DMS53 (cell line): ENCODE results near the gene ATP1B2.
"Not testable (repeated sequence)": the region's sequence is repeated elsewhere in the genome, so short reads cannot be mapped to it uniquely, and the experiment has no call there.

Source experiments
- DNase-seq: peaks from one replicate; lab custom pipeline; 2025; lab: John Stamatoyannopoulos, UW

Gene ATP1B2, protein sequence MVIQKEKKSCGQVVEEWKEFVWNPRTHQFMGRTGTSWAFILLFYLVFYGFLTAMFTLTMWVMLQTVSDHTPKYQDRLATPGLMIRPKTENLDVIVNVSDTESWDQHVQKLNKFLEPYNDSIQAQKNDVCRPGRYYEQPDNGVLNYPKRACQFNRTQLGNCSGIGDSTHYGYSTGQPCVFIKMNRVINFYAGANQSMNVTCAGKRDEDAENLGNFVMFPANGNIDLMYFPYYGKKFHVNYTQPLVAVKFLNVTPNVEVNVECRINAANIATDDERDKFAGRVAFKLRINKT

DNA sequence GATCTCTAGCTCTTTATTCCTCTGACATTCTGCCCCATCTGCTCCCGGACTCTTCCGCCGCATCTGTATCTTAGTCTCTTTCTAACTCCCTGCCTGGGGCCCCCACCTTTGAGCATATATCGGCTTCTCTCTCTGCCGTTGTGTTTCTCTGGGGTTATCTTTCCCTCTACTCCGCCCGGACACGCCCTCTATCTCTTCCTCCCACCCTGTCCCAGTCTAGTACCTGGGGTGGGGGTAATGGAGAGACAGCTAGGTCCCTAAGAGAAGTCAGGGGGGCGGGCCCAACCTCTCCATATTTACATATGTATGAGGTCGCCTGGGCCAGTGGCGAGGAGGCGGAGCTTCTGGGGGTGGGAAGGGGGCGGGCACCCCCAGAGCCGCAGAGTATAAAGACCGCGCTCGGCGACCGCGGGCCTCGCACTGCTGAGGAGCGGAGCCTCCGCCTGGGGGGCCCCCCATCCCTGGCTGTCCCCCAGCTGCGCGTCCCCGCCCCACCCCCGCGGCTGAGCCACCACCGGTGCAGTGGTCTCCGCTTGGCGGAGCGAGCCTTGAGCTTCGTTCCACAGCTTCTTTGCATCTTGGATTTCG, at the start of gene ATP1B2:
Gene ATP1B2 (plus strand): TSS at position 418 of the 588 bp plus-strand sequence. CDS start 593 bp downstream, outside the sequence.
- peak; percentile 96 for DNase-seq

DNA sequence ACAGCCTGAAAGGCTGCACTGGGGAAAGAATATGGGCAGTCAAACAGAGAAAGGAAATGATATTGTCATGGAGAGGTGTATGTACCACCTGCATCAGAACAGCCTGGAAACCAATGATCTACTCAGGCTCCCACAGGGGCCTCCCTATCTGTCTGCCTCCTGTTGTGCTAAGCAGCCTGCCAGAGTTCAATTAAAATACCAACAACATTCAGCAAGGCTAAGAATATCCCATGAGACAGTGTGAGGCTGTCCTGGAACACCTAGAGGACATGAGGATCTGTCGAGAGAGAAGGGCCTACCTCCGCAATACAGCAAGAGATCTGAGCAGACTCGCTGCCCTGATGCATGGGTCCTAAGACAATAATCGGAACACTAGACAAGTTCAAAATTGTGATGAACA, 44.4 kb upstream of the ATP1B2 start:
- no peak for DNase-seq

DNA sequence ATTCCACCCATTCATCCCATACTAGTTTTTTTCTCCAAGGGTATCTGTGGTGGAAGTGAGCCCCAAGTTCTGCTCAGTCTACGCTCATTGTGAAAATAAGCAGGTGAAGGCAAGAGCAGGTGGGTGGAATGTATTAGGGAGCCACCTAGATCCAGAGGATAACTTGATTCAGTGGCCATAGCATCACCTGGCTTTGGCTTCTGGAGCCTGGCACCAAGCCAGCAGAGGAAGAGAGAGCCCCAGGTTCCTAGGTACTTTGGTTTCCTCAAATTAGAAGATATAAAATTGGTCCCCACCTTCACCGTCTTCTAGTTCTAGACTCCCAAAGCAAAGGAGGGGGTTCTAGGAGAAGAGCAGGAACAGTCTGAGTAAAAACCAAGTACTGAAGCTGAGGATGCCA, 40.1 kb upstream of the ATP1B2 start:
- DNase-seq, result no peak

DNA sequence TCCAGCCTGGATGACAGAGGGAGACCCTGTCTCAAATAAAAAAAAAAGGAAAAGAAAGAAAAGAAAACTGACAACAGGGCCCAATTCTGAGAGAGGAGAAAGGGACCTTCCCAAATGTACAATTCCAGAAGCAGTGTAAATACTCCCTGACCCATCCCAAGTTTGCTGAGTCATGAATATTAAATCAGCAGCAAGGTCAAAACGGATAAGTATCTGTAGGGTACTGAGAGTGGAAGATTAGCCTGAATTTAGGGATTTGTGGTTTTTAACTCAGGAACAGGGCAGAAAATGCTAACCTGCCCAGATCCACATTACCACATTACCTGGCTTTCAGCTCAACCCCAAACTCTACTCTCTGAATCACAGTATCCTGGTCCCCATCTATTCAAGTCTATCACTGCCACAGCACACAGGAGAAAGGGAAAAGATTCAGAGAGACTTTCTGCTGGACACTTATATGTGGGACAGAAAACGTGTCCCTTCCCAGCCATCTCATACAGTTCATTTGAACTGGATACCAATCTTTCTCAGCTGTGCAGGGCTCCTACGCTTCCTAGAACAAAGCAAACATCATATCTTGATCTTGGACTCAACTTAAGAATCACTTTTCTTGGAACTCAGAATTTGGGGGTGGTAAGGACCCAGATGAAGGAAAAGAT, 39.0 kb upstream of the ATP1B2 start:
- no peak for DNase-seq

DNA sequence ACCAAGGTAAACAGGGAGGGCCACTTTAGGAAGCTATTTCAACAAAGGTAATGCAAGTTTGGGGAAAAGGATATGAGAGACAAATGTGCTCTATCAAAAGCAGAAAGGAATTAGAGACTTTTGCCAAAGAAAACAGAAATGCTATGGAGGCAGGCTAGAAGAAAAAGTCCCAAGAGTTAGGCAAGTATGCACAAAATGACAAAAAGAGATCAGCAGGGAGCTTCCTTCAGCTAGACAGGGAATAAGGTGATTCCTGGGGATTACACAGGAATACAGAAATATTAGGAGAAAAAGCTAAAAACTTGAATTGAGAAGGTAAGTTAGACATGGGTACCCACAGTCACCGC, 38.5 kb upstream of the ATP1B2 start:
- DNase-seq, result no peak

DNA sequence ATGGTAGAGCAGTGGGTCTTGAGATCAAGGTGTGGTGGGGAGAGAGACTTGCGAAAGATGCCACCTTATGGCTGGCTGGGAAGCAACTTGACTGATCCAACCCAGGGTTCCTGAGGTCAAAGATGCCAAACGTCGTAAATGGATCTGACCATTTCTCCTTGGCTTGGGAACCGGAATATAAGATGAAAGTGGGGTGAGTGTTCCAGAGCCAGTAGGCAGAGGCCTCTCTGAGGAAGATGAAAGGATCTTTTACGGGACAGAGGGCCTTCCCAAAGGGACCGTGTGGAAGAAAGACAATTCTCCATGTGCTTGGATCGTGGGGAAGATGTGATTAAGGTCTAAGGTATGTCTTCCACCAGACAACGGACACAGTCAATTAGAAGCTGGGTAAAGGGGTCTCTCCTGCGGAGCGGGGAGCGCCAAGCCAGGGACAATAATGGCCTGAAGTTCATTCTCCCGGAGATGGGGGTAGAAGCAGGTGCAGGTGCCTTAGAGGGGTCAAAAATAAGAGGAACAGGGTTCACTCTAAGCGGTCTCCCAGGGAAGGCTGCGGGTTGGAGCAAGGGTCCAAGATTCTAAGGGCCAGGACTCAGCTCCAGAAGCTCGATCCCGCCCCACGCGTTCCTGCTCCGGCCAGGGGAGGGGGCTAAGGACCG, 36.8 kb upstream of the ATP1B2 start:
- no peak for DNase-seq

DNA sequence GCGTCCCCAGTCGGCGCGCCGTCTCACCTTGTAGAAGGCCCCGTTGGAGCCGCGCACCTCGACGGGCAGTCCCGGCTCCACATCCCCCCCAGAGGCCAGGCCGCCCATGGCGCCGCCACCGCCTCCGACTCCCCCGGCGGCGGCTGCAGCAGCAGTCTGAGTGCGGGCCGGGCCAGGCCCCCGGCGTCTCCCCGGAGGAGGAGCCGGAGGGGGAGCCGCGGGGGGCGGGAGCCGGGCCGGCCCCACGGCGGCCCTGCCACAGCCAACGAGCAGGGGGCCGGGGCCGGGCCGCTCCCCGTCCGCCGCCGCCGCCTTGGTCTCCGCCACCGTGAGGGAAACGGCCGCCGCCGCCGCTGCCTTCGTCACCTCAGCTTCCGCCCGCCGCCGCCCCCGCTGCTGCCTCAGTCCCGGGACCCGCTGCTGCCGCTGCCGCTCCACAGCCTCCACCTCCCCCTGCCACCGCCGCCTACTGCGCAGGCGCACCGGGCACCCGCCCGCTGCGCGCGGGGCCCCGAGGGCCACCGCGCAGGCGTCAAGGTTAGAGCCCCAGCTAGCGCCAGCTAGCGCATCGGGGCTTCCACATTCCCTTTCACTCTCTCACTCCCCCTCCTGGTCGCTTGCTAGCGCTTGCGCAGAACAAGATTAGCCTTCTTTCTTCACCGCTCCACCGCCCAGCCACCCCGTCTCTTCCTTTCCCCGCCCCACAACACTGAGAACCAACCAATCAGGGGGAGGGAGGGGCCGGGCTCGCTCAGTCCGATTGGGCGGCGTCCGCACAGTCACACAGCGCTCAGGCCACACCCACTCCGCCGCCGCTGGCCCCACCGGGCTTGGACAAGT, 36.1 kb upstream of the ATP1B2 start, which contains the start of gene FXR2:
Gene FXR2 (minus strand): TSS at position 473 of the 840 bp plus-strand sequence. CDS start 365 bp downstream, at position 108.
- peak; percentile 100 for DNase-seq

DNA sequence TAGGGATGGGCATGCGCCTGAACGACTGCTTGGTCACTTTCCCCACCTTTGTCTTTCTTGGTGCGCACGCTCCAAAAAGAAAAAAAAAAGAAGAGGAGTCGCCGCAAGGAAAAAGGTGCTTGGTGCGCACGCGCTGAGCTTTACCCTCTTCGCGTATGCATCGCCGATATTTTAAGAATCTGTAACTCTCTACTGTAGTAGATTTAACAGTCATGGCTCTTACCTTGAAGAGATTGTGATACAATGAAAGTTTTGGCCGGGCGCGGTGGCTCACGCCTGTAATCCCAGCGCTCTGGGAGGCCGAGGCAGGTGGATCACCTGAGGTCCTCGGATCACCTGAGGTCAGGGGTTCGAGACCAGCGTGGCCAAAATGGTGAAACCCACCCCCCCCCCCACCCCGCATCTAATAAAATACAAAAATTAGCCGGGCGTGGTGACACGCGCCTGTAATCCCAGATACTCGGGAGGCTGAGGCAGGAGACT, 35.4 kb upstream of the ATP1B2 start:
- no peak for DNase-seq

DNA sequence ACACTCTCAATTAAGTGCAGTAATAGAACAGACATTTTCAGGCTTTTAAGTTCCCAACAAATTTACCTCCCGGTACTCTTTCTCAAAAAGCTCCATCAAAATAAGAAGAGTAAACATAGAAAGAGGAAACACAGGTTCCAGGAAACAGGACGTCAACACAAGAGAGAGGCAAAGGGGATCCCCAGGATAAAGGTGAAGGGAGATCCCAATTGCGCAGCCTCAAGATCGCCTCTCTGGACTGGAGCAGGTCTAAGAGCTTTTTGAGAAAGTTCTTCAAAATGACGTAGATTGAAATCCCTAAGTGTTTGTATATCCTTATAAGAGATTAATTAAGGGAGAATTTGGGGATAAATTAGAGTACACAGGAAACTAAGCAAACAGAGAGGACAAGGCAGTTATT, 32.1 kb upstream of the ATP1B2 start:
- no peak for DNase-seq

DNA sequence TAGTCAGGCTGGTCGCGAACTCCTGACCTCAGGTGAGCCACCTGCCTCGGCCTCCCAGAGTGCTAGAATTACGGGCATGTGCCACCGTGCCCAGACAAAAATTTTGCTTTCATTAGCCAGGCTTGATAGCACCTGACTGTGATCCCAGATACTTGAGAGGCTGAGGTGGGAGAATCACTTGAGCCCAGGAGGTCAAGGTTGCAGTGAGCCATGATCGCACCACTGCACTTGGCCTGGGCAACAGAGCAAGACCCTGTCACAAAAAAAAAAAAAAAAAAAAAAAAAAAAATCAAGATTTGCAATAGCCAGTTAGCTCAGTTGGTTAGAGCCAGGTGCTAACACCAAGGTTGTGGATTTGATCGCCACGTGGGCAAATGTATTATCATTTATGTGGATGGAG, 29.9 kb upstream of the ATP1B2 start:
- no peak for DNase-seq

DNA sequence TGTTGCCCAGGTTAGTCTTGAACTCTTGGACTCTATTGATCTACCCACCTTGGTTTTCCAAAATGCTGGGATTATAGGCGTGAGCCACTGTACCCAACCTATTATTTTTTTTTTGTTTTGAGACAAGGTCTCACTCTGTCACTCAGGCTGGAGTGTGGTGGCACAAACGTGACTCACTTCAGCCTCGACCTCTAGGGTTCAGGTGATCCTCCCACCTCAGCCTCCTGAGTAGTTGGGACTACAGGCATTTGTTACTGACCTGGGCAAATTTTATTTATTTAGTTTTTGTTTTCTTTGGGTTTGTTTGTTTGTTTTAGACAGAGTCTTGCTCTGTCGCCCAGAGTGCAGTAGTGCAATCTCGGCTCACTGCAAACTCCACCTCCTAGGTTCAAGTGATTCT, 27.1 kb upstream of the ATP1B2 start:
- DNase-seq, result no peak

DNA sequence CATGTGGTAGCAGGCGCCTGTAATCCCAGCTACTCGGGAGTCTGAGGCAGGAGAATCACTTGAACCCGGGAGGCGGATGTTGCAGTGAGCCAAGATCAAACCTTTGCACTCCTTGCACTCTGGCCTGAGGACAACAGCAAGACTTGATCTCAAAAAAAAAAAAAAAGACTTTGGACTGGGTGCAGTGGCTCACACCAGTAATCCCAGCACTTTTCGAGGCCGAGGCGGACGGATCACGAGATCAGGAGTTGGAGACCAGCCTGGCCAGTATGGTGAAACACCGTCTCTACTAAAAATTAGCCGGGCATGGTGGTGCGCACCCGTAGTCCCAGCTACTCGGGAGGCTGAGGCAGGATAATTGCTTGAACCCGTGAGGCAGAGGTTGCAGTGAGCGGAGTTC, 25.0 kb upstream of the ATP1B2 start:
- DNase-seq, result not testable (repeated sequence)

DNA sequence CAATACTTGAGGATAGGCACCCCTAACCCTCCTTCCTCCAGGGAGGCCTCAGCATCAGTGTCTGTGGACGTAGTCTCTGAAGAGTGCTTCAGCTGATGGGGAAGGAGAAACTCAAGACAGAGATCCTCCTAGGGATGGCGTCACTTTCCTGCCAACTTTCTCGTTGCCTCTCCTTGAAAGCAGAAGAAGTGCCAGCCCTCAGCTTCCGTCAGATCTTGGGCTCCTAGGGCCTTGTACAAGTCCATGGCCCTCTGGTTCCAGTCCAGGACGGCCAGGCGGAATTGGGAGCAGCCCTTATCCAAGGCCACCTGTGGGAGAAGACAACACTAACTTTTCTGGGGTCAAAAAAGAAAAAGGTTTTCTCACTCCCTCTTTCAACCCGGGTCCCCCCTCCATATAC, 24.4 kb upstream of the ATP1B2 start:
- no peak for DNase-seq

DNA sequence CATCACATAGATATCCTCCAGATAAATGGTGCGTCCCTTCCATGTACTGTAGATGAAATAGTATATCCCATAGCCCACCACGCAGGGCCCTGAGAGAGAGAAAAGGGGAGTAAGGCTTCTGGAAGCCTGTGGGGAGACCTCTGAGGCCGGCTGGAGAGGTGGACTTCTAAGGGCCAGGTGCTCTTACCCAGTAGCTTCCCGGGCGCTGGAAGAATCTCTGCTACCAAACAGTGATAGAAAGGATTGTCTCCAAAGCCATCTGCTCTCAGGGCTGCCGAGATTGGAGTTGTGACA, 23.8 kb upstream of the ATP1B2 start:
- DNase-seq, result no peak

DNA sequence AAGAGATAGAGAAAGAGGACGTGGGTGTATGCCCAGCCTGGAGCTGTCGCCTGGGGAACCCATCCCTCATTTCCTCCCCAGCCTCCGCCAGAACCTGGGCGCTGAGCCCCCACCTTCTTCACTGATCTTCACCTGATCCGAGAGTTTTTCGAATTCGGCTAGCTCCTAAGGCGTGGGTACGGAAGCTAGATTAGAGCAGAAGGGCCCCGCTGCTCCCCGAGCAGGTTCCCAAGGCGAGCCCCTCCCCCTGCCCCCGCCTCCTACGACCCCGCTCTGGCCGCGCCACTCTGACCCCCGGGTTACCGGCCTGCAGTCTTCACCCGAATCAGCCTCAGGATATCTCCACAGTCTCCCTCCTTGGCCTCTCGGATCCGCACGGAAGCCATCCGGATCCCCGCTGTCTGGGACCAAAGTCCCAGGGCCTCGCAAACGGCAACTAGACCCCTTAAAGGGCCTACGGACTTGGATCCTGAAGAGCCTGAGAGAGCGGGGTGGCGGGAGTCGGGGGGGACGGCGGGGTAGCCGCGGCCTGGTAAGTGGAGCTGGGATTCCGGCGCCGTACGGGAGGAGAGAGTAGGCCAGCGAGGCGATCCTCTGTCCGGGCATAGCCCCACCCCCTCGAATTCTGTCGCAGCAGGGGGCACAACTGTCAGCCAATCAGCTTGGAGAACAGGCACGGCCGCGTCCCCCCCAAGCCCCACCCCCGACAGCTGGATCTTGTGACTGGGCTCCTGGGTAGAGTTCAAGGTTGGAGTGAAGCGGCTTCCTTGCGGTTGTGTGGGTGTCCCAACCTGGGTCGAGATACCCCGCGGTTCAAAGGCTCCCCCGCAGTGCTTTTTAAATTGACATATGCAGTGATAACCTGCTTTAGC, 23.2 kb upstream of the ATP1B2 start, which contains the start of gene SAT2:
Gene SAT2 (minus strand): TSS at position 572 of the 872 bp plus-strand sequence. CDS start 186 bp downstream, at position 386.
- peak; percentile 96 for DNase-seq

DNA sequence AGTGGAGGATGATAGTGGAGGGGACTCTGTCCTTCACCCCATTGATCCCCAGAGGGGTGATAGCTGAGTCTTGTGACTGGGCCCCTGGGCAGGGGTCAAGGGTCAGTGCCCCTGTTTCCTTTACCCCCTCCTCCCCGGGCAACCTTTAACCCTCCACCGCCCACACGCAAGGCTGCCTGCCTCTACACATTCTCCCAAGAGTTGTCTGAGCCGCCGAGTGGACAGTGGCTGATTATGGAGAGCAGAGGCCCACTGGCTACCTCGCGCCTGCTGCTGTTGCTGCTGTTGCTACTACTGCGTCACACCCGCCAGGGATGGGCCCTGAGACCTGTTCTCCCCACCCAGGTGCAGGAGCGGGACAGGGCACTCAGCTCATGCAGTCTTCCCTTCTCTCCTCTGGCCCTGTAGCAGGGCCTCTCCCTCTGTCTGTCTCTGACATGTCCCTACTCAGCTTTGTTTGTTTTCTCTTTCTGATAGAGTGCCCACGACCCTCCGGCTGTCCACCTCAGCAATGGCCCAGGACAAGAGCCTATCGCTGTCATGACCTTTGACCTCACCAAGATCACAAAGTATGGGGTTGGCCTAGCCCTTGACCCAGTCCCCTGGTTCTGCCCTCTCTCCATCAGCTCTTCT, 20.7 kb upstream of the ATP1B2 start, which contains the start of gene SHBG:
Gene SHBG (plus strand): TSS at position 197 of the 633 bp plus-strand sequence. CDS start 38 bp downstream, at position 235.
- no peak for DNase-seq

DNA sequence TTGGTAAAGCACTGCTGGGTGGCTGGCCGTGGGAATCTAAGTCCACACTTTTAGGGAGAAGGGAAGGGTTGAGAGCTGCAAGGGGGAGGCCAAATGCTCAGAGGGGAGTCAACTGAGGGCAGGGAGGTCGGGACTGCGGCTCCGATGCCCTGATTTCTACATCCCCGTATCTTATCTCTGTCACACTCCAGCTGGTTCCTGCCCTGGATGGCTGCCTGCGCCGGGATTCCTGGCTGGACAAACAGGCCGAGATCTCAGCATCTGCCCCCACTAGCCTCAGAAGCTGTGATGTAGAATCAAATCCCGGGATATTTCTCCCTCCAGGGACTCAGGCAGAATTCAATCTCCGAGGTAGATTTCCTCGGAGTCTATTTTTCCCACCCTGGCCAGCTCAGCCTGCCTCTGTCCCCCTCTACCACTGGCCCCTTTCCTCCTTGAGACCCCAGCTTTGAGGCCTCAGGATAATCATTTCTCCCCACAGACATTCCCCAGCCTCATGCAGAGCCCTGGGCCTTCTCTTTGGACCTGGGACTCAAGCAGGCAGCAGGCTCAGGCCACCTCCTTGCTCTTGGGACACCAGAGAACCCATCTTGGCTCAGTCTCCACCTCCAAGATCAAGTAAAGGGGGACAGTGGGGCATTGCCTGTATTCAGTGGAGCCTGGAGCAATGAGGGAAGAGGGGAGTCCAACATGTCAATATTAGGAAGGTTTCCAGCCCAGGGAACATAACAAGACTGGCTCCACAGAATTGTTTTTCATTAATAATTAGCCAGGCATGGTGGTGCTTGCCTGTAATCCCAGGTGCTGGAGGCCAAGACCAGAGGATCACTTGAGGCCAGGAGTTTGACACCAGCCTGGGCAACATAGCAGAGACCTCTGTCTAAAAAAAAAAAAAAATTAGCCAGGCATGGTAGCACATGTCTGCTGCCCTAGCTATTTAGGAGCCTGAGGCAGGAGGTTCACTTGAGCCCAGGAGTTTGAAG, 19.0 kb upstream of the ATP1B2 start:
- DNase-seq, result peak; percentile 41

DNA sequence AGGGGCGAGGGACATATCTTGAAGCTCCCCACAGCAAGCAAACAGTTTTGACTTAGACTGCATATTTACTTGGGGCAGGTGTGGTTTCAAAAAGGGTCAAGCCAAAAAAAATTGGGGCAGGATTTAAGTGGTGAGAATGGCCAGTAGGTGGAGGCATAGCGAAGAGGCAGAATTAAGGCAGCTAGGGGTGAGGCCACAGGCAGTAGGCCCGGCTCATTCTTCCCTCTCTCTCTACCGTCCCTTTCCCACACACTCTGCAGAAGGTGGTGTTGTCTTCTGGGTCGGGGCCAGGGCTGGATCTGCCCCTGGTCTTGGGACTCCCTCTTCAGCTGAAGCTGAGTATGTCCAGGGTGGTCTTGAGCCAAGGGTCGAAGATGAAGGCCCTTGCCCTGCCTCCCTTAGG, 18.2 kb upstream of the ATP1B2 start:
- DNase-seq, result peak; percentile 70

DNA sequence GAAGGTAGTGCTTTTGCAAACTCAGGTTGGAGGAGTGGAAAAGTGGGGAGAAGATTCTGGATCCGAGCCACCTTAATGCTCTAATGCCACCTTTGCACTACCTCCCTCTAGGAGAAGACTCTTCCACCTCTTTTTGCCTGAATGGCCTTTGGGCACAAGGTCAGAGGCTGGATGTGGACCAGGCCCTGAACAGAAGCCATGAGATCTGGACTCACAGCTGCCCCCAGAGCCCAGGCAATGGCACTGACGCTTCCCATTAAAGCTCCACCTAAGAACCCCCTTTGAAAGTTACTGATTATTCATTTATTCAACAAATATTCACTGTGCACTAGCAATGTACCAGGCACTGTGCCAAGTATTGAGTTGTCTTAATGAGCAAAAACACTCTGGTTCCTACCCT, 17.6 kb upstream of the ATP1B2 start:
- no peak for DNase-seq
